Measurements from ENCODE around the gene THAP3. TPM values are rescaled to one million over a fixed set of nuclear protein-coding genes. Genes with fewer than 3 reads are reported as not detected.
A peak's percentile ranks its signal among the peaks of the same experiment; 100 is the strongest.
"Not testable (repeated sequence)": the region's sequence is repeated elsewhere in the genome, so short reads cannot be mapped to it uniquely, and the experiment has no call there.

Gene THAP3
- total and polyA plus RNA-seq, 5 donors from 2014 or later = 14.3 to 32.9 (median 23.5) TPM

DNA sequence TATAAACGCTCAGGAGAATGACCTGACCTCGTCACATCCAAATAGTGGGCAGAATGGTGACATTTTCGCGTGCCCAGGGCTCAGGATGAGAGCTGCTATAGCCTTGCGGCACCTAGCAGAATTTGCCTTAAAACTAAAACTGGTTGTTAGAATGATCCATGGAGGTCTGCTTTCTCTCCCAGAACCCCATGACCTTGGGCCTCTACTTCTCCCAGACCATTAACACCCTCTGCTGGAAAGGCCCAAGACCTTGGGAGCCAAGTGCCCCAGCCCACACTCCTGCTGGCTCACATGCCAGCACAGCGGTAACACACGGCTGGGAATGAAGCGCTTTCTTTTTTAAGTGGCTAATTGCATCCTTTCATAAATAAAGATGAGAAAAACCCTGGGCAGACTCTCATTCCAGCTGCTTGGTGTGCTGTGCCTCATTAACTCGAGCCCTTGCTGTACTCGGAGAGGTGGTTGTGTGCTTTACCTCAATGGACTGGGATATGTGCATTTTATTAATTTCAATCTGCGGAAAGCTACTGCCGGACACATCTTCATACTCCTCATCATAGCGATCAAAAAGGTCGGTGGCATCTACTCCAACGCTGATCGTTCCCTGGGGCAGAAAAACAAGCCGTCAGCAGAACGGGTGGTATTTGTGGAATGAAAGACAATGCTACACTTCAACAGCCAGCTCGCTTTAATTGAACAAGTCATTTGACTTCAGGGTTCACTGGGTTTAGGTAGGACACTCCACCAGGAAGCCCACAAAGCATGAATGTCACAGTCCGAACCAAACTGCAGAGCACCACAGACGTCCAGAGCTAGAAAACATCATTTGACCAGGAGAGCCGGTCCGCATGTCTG is 29.0 kb downstream of the THAP3 start:
- Mint-ChIP-seq H3K27me3 (no peaks in the 10 kb centered on the region), H3K4me1 (peaks cover 0 to 6% (median 0%) of the 10 kb centered on the region in 4 donors), H3K36me3 (peaks cover 28% of the 10 kb centered on the region), H3K4me3 (no peak overlapping the region), H3K27ac (peak overlapping the region in 2 of 3 donors; percentile 25 to 86), H3K9me3 (no peaks in the 10 kb centered on the region)
- Histone ChIP-seq H3K27ac (ENCODE audit: insufficient read depth, low read length, poor library complexity, severe bottlenecking) (no peak overlapping the region), H3K4me3 (ENCODE audit: low read depth, low read length) (no peak overlapping the region), H3K4me1 (ENCODE audit: control insufficient read depth, insufficient read depth, low read length, poor library complexity, severe bottlenecking) (no peaks in the 10 kb centered on the region), H3K9me3 (ENCODE audit: control insufficient read depth in 2 of 2, low read length in 2 of 2) (no peaks in the 10 kb centered on the region), H3K27me3 (ENCODE audit: control insufficient read depth, insufficient read depth, low read length) (no peaks in the 10 kb centered on the region), H3K36me3 (ENCODE audit: control insufficient read depth, insufficient read depth, low read length) (peaks cover 31% of the 10 kb centered on the region)
- no peak for ATAC-seq (ENCODE audit: low read depth in 2 of 2)
- DNase-seq = no peak

GRCh38 chr1:6657138-6657537 is 32.5 kb downstream of the THAP3 start:
- no peak for ATAC-seq (ENCODE audit: low read depth in 2 of 2)
- no peaks in the 10 kb centered on the region for H3K9me3 Mint-ChIP-seq
- no peak overlapping the region for H3K4me3 ChIP-seq (ENCODE audit: low read depth, low read length)
- H3K27me3 ChIP-seq (ENCODE audit: control insufficient read depth, insufficient read depth, low read length) = no peaks in the 10 kb centered on the region
- no peak for DNase-seq
- H3K4me1 ChIP-seq (ENCODE audit: control insufficient read depth, insufficient read depth, low read length, poor library complexity, severe bottlenecking) = no peaks in the 10 kb centered on the region
- no peaks in the 10 kb centered on the region for H3K9me3 ChIP-seq (ENCODE audit: control insufficient read depth in 2 of 2, low read length in 2 of 2)
- no peak overlapping the region for H3K4me3 Mint-ChIP-seq
- H3K4me1 Mint-ChIP-seq = peaks cover 0 to 11% (median 7%) of the 10 kb centered on the region in 4 donors
- no peak overlapping the region for H3K27ac ChIP-seq (ENCODE audit: insufficient read depth, low read length, poor library complexity, severe bottlenecking)
- peaks cover 20% of the 10 kb centered on the region for H3K36me3 ChIP-seq (ENCODE audit: control insufficient read depth, insufficient read depth, low read length)
- H3K36me3 Mint-ChIP-seq = peaks cover 26% of the 10 kb centered on the region
- no peaks in the 10 kb centered on the region for H3K27me3 Mint-ChIP-seq
- no peak overlapping the region for H3K27ac Mint-ChIP-seq

GRCh38 chr1:6658359-6659060 is 33.8 kb downstream of the THAP3 start:
- ATAC-seq (ENCODE audit: low read depth in 2 of 2) = no peak
- no peaks in the 10 kb centered on the region for H3K27me3 ChIP-seq (ENCODE audit: control insufficient read depth, insufficient read depth, low read length)
- H3K9me3 Mint-ChIP-seq = no peaks in the 10 kb centered on the region
- H3K4me3 Mint-ChIP-seq = no peak overlapping the region
- H3K4me1 Mint-ChIP-seq = peaks cover 0 to 11% (median 8%) of the 10 kb centered on the region in 4 donors
- no peaks in the 10 kb centered on the region for H3K9me3 ChIP-seq (ENCODE audit: control insufficient read depth in 2 of 2, low read length in 2 of 2)
- no peak for DNase-seq
- H3K27ac Mint-ChIP-seq = peak overlapping the region in 2 of 3 donors; percentile 10 to 34
- no peak overlapping the region for H3K4me3 ChIP-seq (ENCODE audit: low read depth, low read length)
- H3K4me1 ChIP-seq (ENCODE audit: control insufficient read depth, insufficient read depth, low read length, poor library complexity, severe bottlenecking) = no peaks in the 10 kb centered on the region
- no peak overlapping the region for H3K27ac ChIP-seq (ENCODE audit: insufficient read depth, low read length, poor library complexity, severe bottlenecking)
- peaks cover 28% of the 10 kb centered on the region for H3K36me3 Mint-ChIP-seq
- peaks cover 6% of the 10 kb centered on the region for H3K36me3 ChIP-seq (ENCODE audit: control insufficient read depth, insufficient read depth, low read length)
- H3K27me3 Mint-ChIP-seq = no peaks in the 10 kb centered on the region

GRCh38 chr1:6660415-6661049 is 35.9 kb downstream of the THAP3 start:
- H3K4me3 ChIP-seq (ENCODE audit: low read depth, low read length) = no peak overlapping the region
- no peaks in the 10 kb centered on the region for H3K9me3 Mint-ChIP-seq
- H3K36me3 ChIP-seq (ENCODE audit: control insufficient read depth, insufficient read depth, low read length) = peaks cover 3% of the 10 kb centered on the region
- peaks cover 20% of the 10 kb centered on the region for H3K36me3 Mint-ChIP-seq
- no peaks in the 10 kb centered on the region for H3K4me1 ChIP-seq (ENCODE audit: control insufficient read depth, insufficient read depth, low read length, poor library complexity, severe bottlenecking)
- no peak overlapping the region for H3K27ac ChIP-seq (ENCODE audit: insufficient read depth, low read length, poor library complexity, severe bottlenecking)
- no peak for DNase-seq
- H3K27me3 Mint-ChIP-seq = no peaks in the 10 kb centered on the region
- H3K9me3 ChIP-seq (ENCODE audit: control insufficient read depth in 2 of 2, low read length in 2 of 2) = no peaks in the 10 kb centered on the region
- H3K4me3 Mint-ChIP-seq = no peak overlapping the region
- no peaks in the 10 kb centered on the region for H3K27me3 ChIP-seq (ENCODE audit: control insufficient read depth, insufficient read depth, low read length)
- ATAC-seq (ENCODE audit: low read depth in 2 of 2) = no peak
- peaks cover 0 to 11% (median 8%) of the 10 kb centered on the region in 4 donors for H3K4me1 Mint-ChIP-seq
- peak overlapping the region in 1 of 3 donors; percentile 12 for H3K27ac Mint-ChIP-seq

GRCh38 chr1:6662468-6662867 is 37.8 kb downstream of the THAP3 start:
- not testable (repeated sequence) for H3K9me3 Mint-ChIP-seq; H3K9me3 ChIP-seq (ENCODE audit: control insufficient read depth in 2 of 2, low read length in 2 of 2); H3K4me1 ChIP-seq (ENCODE audit: control insufficient read depth, insufficient read depth, low read length, poor library complexity, severe bottlenecking); H3K27me3 Mint-ChIP-seq; ATAC-seq (ENCODE audit: low read depth in 2 of 2); H3K27ac ChIP-seq (ENCODE audit: insufficient read depth, low read length, poor library complexity, severe bottlenecking); H3K4me3 ChIP-seq (ENCODE audit: low read depth, low read length); H3K27ac Mint-ChIP-seq; DNase-seq; H3K27me3 ChIP-seq (ENCODE audit: control insufficient read depth, insufficient read depth, low read length); H3K4me3 Mint-ChIP-seq
- Mint-ChIP-seq H3K4me1 (peaks cover 0 to 11% (median 6%) of the 10 kb centered on the region in 4 donors), H3K36me3 (peaks cover 28% of the 10 kb centered on the region)
- peaks cover 16% of the 10 kb centered on the region for H3K36me3 ChIP-seq (ENCODE audit: control insufficient read depth, insufficient read depth, low read length)

DNA sequence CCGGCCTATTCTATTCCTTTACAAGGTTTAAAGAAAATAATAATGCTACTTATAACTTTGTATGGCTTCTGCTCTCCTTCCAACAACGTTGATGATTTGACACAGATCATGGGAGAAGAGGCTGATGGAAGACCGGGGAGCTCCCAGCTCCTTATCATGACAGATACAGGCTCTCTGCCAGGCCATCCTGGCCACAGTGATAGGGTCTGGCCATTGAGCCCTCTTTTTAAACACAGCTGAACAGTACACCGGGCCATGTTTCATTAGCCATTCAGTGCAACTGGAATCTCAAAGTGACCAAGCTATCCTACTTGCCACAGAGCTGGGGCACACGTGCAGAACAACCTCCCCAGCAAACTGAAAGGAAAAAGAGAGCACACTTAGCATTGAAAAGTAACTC is 42.0 kb downstream of the THAP3 start:
- DNase-seq (no peak), ATAC-seq (ENCODE audit: low read depth in 2 of 2) (no peak)
- H3K27ac Mint-ChIP-seq = no peak overlapping the region
- no peaks in the 10 kb centered on the region for H3K9me3 Mint-ChIP-seq
- no peak overlapping the region for H3K4me3 Mint-ChIP-seq
- Histone ChIP-seq H3K4me3 (ENCODE audit: low read depth, low read length) (no peak overlapping the region), H3K36me3 (ENCODE audit: control insufficient read depth, insufficient read depth, low read length) (peaks cover 18% of the 10 kb centered on the region), H3K4me1 (ENCODE audit: control insufficient read depth, insufficient read depth, low read length, poor library complexity, severe bottlenecking) (no peaks in the 10 kb centered on the region), H3K27ac (ENCODE audit: insufficient read depth, low read length, poor library complexity, severe bottlenecking) (no peak overlapping the region), H3K9me3 (ENCODE audit: control insufficient read depth in 2 of 2, low read length in 2 of 2) (no peaks in the 10 kb centered on the region), H3K27me3 (ENCODE audit: control insufficient read depth, insufficient read depth, low read length) (no peaks in the 10 kb centered on the region)
- H3K27me3 Mint-ChIP-seq = no peaks in the 10 kb centered on the region
- H3K36me3 Mint-ChIP-seq = peaks cover 20% of the 10 kb centered on the region
- H3K4me1 Mint-ChIP-seq = peaks cover 0 to 2% (median 0%) of the 10 kb centered on the region in 4 donors

- H3K4me3 ChIP-seq (ENCODE audit: low read depth, low read length) = no peak overlapping the region
- Mint-ChIP-seq H3K27ac (peak overlapping the region in 1 of 3 donors; percentile 11), H3K27me3 (no peaks in the 10 kb centered on the region), H3K36me3 (peaks cover 20% of the 10 kb centered on the region), H3K4me1 (peaks cover 0 to 2% (median under 1%) of the 10 kb centered on the region in 4 donors), H3K4me3 (no peak overlapping the region), H3K9me3 (no peaks in the 10 kb centered on the region)
- H3K9me3 ChIP-seq (ENCODE audit: control insufficient read depth in 2 of 2, low read length in 2 of 2) = no peaks in the 10 kb centered on the region
- no peak overlapping the region for H3K27ac ChIP-seq (ENCODE audit: insufficient read depth, low read length, poor library complexity, severe bottlenecking)
- H3K4me1 ChIP-seq (ENCODE audit: control insufficient read depth, insufficient read depth, low read length, poor library complexity, severe bottlenecking) = no peaks in the 10 kb centered on the region
- ATAC-seq (ENCODE audit: low read depth in 2 of 2) = no peak
- peaks cover 18% of the 10 kb centered on the region for H3K36me3 ChIP-seq (ENCODE audit: control insufficient read depth, insufficient read depth, low read length)
- H3K27me3 ChIP-seq (ENCODE audit: control insufficient read depth, insufficient read depth, low read length) = no peaks in the 10 kb centered on the region
- DNase-seq = no peak
Measured at GRCh38 chr1:6667139-6667538, 42.5 kb downstream of the THAP3 start.
